GM21723 (cell line): ENCODE data around the gene GIMD1.
"Not testable (repeated sequence)": the region's sequence is repeated elsewhere in the genome, so short reads cannot be mapped to it uniquely, and the experiment has no call there.

Experiments
- ATAC-seq: cut with Tn5 transposase; IDR thresholded peaks from one replicate; pipeline ENCODE4 v1.9.1; 2021; ENCODE audit warnings: mild to moderate bottlenecking, moderate library complexity; ENCODE audit not compliant: unreplicated experiment

The GIMD1 gene

DNA sequence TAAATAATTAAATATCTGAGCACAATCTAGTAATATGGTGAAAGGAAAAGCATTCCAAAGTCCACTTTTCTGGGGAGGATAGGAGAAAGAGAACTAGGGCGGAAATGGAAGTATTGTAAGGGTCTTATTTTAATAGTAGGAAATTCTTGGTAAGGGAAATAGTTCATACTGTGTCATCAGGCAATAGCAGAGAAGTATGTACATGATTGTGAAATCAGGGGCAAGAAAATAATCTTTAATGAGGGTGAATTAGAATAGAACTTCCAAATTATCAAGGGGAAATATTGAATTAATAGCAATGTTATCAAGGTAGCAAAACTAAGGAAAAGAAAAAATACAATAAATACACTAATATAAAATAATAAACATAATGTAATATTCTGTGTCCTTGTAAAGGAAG is 14.8 kb downstream of the GIMD1 start:
- ATAC-seq: no peak

- no peak for ATAC-seq
Observed at GRCh38 chr4:106351016-106351415, 17.6 kb downstream of the GIMD1 start.

DNA sequence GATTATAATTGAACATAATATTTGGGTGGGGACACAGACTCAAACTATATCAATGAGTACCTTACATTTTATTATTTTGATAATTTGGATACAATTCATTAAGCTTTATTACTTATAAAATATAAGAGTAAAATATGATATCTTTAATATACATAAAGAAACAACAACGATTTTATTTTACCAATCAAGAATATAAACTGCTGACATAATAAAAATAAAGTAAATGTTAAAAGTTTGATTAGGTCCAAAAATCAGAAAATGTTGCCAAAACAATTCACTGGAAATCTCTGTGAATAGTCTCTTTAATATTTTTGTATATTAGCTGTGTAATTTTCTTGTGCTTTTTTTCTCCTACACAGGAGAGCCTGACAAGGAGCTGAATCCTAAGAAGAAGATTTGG is 21.4 kb downstream of the GIMD1 start:
- no peak for ATAC-seq

GRCh38 chr4:106344647-106344970 is 24.0 kb downstream of the GIMD1 start:
- no peak for ATAC-seq

DNA sequence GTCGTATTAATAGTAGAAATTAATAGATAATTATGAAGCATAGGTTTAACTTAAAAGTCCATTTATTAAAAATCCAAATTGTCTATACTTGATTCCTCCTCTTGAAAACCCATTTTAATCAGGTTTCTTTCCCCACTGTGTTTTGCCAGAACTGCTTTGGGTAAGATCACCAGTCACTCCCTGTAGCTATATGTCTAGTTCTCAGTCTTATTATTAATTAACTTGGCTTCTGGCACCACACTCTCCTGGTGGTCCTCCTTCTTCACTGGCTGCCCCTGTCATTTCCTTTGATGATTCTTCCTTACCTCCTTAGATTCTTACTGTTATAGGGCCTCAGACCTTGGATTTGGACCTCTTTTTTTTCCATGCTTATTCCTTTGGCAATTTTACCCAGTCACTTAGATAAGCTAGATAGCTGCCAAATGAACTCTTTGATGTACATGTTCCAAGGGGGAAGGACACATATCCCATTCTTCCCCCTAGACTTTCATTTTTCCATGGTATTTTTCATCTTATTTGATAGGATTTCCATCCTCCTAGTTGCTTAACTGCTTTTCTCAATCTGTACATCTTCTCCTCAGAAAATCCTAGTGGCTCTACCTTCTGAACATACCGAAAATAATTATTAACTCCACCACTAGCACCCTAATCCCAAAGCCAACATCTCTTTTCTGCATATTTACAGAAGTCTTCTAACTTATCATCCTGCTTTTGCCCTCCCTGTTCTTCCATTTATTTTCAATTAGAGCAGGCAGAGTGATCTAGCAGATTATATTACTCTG is 24.5 kb downstream of the GIMD1 start:
- ATAC-seq: no peak

- ATAC-seq: no peak
Observed at GRCh38 chr4:106340774-106341173, 27.8 kb downstream of the GIMD1 start.

- ATAC-seq: no peak
Observed at GRCh38 chr4:106339431-106339830, 29.1 kb downstream of the GIMD1 start.

GRCh38 chr4:106338671-106339070 is 29.9 kb downstream of the GIMD1 start:
- no peak for ATAC-seq

GRCh38 chr4:106337916-106338315 is 30.7 kb downstream of the GIMD1 start:
- ATAC-seq: no peak

GRCh38 chr4:106336618-106337017 is 32.0 kb downstream of the GIMD1 start:
- ATAC-seq: no peak

GRCh38 chr4:106334741-106335470 is 33.7 kb downstream of the GIMD1 start:
- ATAC-seq: no peak

- no peak for ATAC-seq
Observed at GRCh38 chr4:106333186-106333585, 35.4 kb downstream of the GIMD1 start.

GRCh38 chr4:106329041-106329618 is 39.4 kb downstream of the GIMD1 start:
- peak; percentile 68 for ATAC-seq

- ATAC-seq: no peak
Observed at GRCh38 chr4:106325800-106326199, 42.8 kb downstream of the GIMD1 start.

DNA sequence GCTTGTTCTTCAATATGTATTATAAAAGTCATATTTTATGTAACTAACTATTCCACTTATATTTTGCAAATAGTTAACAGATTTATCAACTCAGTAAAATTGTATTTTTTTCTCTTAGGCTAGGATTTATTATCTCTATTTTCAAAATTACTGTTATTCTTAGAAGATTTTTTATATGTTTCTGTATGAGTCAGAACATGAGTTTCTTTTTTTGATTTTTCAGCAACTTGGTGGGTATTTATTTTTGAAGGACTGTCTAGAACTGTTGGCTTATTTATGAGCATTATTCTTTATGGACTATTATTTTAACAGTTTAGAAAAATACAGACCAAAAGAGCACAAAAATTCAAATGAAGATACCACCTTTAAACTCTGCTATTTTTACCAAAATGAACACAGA is 45.5 kb downstream of the GIMD1 start:
- no peak for ATAC-seq

GRCh38 chr4:106321814-106322213 is 46.8 kb downstream of the GIMD1 start:
- ATAC-seq: not testable (repeated sequence)

GRCh38 chr4:106321168-106321567 is 47.4 kb downstream of the GIMD1 start:
- ATAC-seq: not testable (repeated sequence)

DNA sequence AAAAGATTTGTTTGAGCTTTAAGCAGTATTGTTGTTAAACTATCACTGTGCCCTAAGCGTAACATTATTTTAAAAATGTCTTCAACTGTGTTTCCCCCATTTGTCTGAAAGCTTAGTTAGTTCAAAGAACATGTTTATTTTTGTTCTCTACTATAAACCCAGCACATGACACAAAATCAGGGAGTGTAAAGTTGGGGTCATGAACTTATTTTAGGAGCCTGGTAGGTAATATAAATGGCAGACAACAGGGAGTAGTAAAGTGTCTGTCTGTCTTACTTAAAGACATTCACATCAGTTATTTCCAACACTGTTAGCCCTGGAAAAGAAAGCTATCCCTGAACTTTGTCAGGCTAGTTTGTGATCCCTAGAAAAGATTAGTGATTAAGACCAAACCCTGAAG is 48.3 kb downstream of the GIMD1 start:
- ATAC-seq: no peak

DNA sequence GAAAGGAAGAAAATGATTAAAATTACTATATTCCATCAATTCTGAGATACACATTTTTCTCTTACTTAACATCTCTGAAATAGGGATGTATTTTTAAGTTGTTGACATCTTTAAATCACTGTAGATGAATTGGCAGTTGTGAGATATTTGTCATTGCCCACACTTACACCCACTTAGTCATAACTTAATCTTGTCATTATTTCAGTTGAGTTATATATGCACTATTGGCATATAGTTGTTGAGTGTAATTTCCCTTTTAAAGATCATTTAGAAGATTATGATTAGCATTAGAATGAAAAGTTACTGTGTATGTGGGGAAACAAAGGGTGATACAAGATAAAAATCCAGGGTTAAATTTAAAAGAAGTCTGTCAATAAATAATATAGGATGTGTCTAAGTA is 50.1 kb downstream of the GIMD1 start:
- no peak for ATAC-seq

DNA sequence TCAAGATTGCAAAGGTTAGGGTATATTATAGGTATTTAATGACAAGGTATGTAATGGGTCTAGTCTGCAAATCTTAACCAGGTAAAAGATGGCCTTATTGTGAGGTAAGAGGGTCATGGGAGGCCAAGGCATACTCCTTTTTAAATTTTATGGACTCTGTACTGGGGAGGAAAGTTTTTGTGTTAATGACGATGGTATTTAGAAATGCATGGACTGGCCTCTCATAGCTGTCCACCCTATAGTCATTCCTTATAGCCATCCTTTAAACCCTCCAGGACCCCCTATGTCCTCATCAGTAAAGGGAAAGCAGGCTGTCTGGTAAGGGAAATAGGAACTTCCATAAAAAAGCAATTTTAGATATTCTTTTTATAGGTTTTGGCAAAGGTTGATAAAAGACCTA is 50.8 kb downstream of the GIMD1 start:
- ATAC-seq: no peak

DNA sequence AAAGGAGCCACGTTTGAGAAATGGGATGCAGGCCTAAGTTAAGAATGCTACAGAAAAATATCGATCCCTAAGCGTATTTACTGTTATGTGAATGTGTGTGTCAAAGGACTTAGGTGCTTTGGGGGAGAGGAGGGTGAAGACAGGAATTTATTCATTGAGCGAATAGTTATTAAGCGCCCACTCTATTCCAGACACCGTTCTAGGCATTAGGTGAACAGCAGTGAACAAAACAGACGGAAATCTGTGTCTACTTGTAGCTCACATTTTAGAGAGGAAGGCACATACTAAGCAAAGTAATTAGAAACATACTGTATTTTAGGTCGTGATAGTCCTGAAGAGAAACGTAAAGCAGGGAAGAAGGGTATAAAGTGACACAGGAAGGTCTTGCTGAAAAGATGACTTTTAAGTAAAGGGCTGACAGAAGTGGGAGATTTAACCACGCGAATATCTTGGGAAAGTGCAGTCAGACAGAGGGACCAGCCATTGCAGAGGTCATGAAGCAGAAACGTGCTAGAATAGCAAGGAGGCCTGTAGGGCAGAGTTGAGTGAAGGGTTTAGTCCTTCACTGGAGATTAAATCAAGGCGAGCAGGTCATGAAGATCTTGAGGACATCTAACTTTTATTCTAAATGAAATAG is 51.7 kb downstream of the GIMD1 start:
- peak; percentile 7 for ATAC-seq
